Hepatocyte (in vitro differentiated cells): ENCODE measurements around the gene B3GNT4. TPM values are rescaled to one million over a fixed set of nuclear protein-coding genes. Genes with fewer than 3 reads are reported as not detected.

Experiments
- DNase-seq: peaks from one replicate; pipeline ENCODE4 v3.0.0-alpha.2; 2016; ENCODE audit warnings: low spot score
- H2AFZ ChIP-seq: fragments of 200-600 bp; sonication (generic); 2 replicates; pipeline ENCODE4 v1.6.0; 2016; ENCODE audit warnings: antibody characterized with exemption, mild to moderate bottlenecking
- H3K27ac ChIP-seq: fragments of 200-600 bp; sonication (generic); 2 replicates; pipeline ENCODE4 v1.5.1; 2016; ENCODE audit warnings: mild to moderate bottlenecking
- H3K27me3 ChIP-seq: fragments of 200-600 bp; sonication (generic); 2 replicates; pipeline ENCODE4 v1.6.1; 2016
- H3K36me3 ChIP-seq: fragments of 200-600 bp; sonication (generic); replicated peaks from 2 replicates; pipeline ENCODE4 v1.5.1; 2016; ENCODE audit warnings: low read depth; ENCODE audit not compliant: insufficient read depth
- H3K4me1 ChIP-seq: fragments of 200-600 bp; sonication (generic); 2 replicates; pipeline ENCODE4 v1.5.1; 2016; ENCODE audit warnings: mild to moderate bottlenecking, moderate library complexity; ENCODE audit not compliant: insufficient read depth
- H3K4me2 ChIP-seq: fragments of 200-600 bp; sonication (generic); 2 replicates; pipeline ENCODE4 v1.6.0; 2016
- H3K4me3 ChIP-seq: fragments of 200-600 bp; sonication (generic); 2 replicates; pipeline ENCODE4 v1.5.1; 2016; ENCODE audit warnings: mild to moderate bottlenecking
- H3K79me2 ChIP-seq: fragments of 200-600 bp; sonication (generic); 2 replicates; pipeline ENCODE4 v1.6.0; 2017; ENCODE audit warnings: mild to moderate bottlenecking
- H3K9me2 ChIP-seq: fragments of 200-600 bp; sonication (generic); replicated peaks from 2 replicates; pipeline ENCODE4 v1.6.0; 2017; ENCODE audit warnings: mild to moderate bottlenecking; ENCODE audit not compliant: insufficient read depth
- H3K9me3 ChIP-seq: fragments of 200-600 bp; sonication (generic); 2 replicates; pipeline ENCODE4 v1.5.1; 2016; ENCODE audit warnings: low read depth, mild to moderate bottlenecking
- H4K20me1 ChIP-seq: fragments of 200-600 bp; sonication (generic); 2 replicates; pipeline ENCODE4 v1.6.0; 2016; ENCODE audit warnings: mild to moderate bottlenecking; ENCODE audit not compliant: insufficient read depth, poor library complexity, severe bottlenecking
- CTCF ChIP-seq: fragments of 200-600 bp; sonication (generic); IDR thresholded peaks from 2 replicates; pipeline ENCODE4 v1.5.1; 2016; ENCODE audit warnings: antibody characterized with exemption, mild to moderate bottlenecking; ENCODE audit not compliant: poor library complexity
- EZH2 ChIP-seq: fragments of 200-600 bp; sonication (generic); IDR thresholded peaks from 2 replicates; pipeline ENCODE4 v1.6.1; 2016; ENCODE audit warnings: antibody characterized with exemption, mild to moderate bottlenecking, borderline replicate concordance
- EZH2phosphoT487 ChIP-seq: fragments of 200-600 bp; sonication (generic); IDR thresholded peaks from one replicate; pipeline ENCODE4 v1.6.1; 2018; ENCODE audit warnings: antibody characterized with exemption, mild to moderate bottlenecking, low read depth, moderate library complexity; ENCODE audit not compliant: unreplicated experiment, severe bottlenecking
- WGBS: methylation state at CpG from one replicate; pipeline ENCODE4 v1.1.6; 2016; ENCODE audit warnings: low lambda C conversion rate; ENCODE audit errors: missing lambda C conversion rate; 5-methylcytosine and 5-hydroxymethylcytosine counted together
- polyA plus RNA-seq: library from polyadenylated mRNA; unstranded; fragments of >200 nt; fragmentation: Nextera tagmentation; extraction: Ambion mirVana; gene quantifications from 2 replicates; pipeline ENCODE4 v1.2.1, GENCODE V29; 2016
- total RNA-seq: library from RNA; depleted of rRNA; stranded (reverse); fragments of >200 nt; gene quantifications from 2 replicates; pipeline ENCODE4 v1.2.3, GENCODE V29; 2014

B3GNT4 gene
- total and polyA plus RNA-seq, 2 experiments from 2014 or later: 0.13 to 1.0 TPM

DNA sequence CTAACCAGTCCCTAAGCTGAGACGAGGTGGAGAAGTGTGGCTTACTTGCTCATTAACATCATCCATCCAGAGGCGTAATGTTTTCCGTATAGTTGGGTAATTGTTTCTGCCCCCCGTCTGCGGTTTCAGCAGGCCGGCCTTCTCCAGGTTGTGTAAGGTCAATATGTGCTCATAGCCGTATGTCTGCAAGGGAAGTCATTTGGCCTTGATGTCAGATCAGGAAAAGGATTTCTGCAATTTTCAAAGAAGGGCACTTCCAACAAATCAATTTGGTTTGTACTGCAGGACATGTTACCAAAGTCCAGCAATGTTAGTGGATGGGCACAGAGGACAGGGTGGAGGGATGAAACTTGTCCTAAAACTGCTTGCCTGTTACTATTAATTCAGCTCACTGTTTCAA is 32.2 kb downstream of the B3GNT4 start:
- TF ChIP-seq CTCF (no peak), EZH2 (no peak), EZH2phosphoT487 (no peak)
- Histone ChIP-seq H3K27ac (no peak overlapping the region), H3K9me3 (no peaks in the 10 kb centered on the region), H3K9me2 (no peaks in the 10 kb centered on the region), H3K4me2 (no peak overlapping the region), H3K4me3 (no peak overlapping the region), H2AFZ (no peak overlapping the region), H3K36me3 (no peaks in the 10 kb centered on the region), H4K20me1 (no peaks in the 10 kb centered on the region), H3K27me3 (no peaks in the 10 kb centered on the region), H3K4me1 (no peaks in the 10 kb centered on the region), H3K79me2 (no peaks in the 10 kb centered on the region)
- WGBS: 90% methylated on average over 7 of the region's 7 CpGs
- DNase-seq: no peak

- TF ChIP-seq EZH2phosphoT487: no peak
- no peak for TF ChIP-seq CTCF
- TF ChIP-seq EZH2: no peak
- 97% methylated on average over 5 of the region's 5 CpGs for WGBS
- Histone ChIP-seq H3K9me2 (no peaks in the 10 kb centered on the region), H2AFZ (no peak overlapping the region), H3K4me1 (no peaks in the 10 kb centered on the region), H3K9me3 (no peaks in the 10 kb centered on the region), H4K20me1 (no peaks in the 10 kb centered on the region), H3K27ac (no peak overlapping the region), H3K4me3 (no peak overlapping the region), H3K4me2 (no peak overlapping the region), H3K79me2 (no peaks in the 10 kb centered on the region), H3K36me3 (no peaks in the 10 kb centered on the region), H3K27me3 (no peaks in the 10 kb centered on the region)
- no peak for DNase-seq
These were observed 35.4 kb downstream of the B3GNT4 start for GRCh38 chr12:122238861-122239260.

GRCh38 chr12:122243965-122244364 is 40.5 kb downstream of the B3GNT4 start:
- no peaks in the 10 kb centered on the region for H3K36me3 ChIP-seq
- H3K4me3 ChIP-seq: no peak overlapping the region
- no peaks in the 10 kb centered on the region for H4K20me1 ChIP-seq
- no peak overlapping the region for H3K27ac ChIP-seq
- H3K4me1 ChIP-seq: no peaks in the 10 kb centered on the region
- H3K4me2 ChIP-seq: no peak overlapping the region
- TF ChIP-seq CTCF: no peak
- TF ChIP-seq EZH2: no peak
- TF ChIP-seq EZH2phosphoT487: no peak
- H3K27me3 ChIP-seq: no peaks in the 10 kb centered on the region
- DNase-seq: no peak
- H3K9me3 ChIP-seq: no peaks in the 10 kb centered on the region
- H3K9me2 ChIP-seq: no peaks in the 10 kb centered on the region
- H2AFZ ChIP-seq: no peak overlapping the region
- no peaks in the 10 kb centered on the region for H3K79me2 ChIP-seq
- 92% methylated on average over 6 of the region's 6 CpGs for WGBS
